HL-60 (cell line): Measurements from ENCODE around the gene TM7SF3.

Experiments used
- DNase-seq, 2 experiments: peaks; one replicate each; pipeline ENCODE4 v3.0.0-alpha.2; 2010 to 2020; ENCODE audit warnings: low read depth in 1 of 2, low spot score in 1 of 2
- H3K27ac ChIP-seq: fragments of 250-450 bp; sonication (Bioruptor Pico); replicated peaks from 2 replicates; pipeline ENCODE4 v1.5.1; 2020; ENCODE audit warnings: mild to moderate bottlenecking, moderate library complexity
- H3K27me3 ChIP-seq: fragments of 250-450 bp; sonication (Bioruptor Pico); 2 replicates; pipeline ENCODE4 v1.5.1; 2021; ENCODE audit warnings: mild to moderate bottlenecking, moderate library complexity; ENCODE audit not compliant: insufficient read depth, poor library complexity, severe bottlenecking
- H3K4me3 ChIP-seq: replicated peaks from 2 replicates; pipeline ENCODE4 v1.5.1; 2011; ENCODE audit warnings: mild to moderate bottlenecking, control low read depth, low read length; ENCODE audit not compliant: insufficient read depth
- CTCF ChIP-seq: IDR thresholded peaks from one replicate; pipeline ENCODE4 v1.5.1; 2011; ENCODE audit warnings: low read length, control low read depth, inconsistent platforms; ENCODE audit not compliant: insufficient read depth
- GABPA ChIP-seq: IDR thresholded peaks from 2 replicates; pipeline ENCODE4 v1.6.1; 2012; ENCODE audit warnings: low read depth
- POLR2AphosphoS5 ChIP-seq: IDR thresholded peaks from 2 replicates; pipeline ENCODE4 v1.6.1; 2012; ENCODE audit warnings: low read depth
- REST ChIP-seq: IDR thresholded peaks from 2 replicates; pipeline ENCODE4 v1.6.1; 2012; ENCODE audit warnings: low read depth; ENCODE audit not compliant: insufficient replicate concordance
- SPI1 ChIP-seq: IDR thresholded peaks from 2 replicates; pipeline ENCODE4 v1.6.1; 2012; ENCODE audit warnings: low read depth, mild to moderate bottlenecking, borderline replicate concordance

Gene TM7SF3

GRCh38 chr12:26995706-26996105 is 18.5 kb downstream of the TM7SF3 start:
- Histone ChIP-seq H3K27me3 (no peaks in the 10 kb centered on the region), H3K27ac (no peak overlapping the region), H3K4me3 (no peak overlapping the region)
- no peak for TF ChIP-seq GABPA
- no peak for TF ChIP-seq SPI1
- TF ChIP-seq REST: no peak
- no peak for TF ChIP-seq POLR2AphosphoS5
- TF ChIP-seq CTCF: no peak
- no peak for DNase-seq

GRCh38 chr12:26994109-26994508 is 20.1 kb downstream of the TM7SF3 start:
- Histone ChIP-seq H3K27ac (no peak overlapping the region), H3K27me3 (no peaks in the 10 kb centered on the region), H3K4me3 (no peak overlapping the region)
- no peak for DNase-seq
- TF ChIP-seq SPI1 (no peak), REST (no peak), POLR2AphosphoS5 (no peak), GABPA (no peak), CTCF (no peak)

GRCh38 chr12:26991826-26992225 is 22.4 kb downstream of the TM7SF3 start:
- Histone ChIP-seq H3K27ac (no peak overlapping the region), H3K27me3 (no peaks in the 10 kb centered on the region), H3K4me3 (no peak overlapping the region)
- TF ChIP-seq SPI1: no peak
- TF ChIP-seq POLR2AphosphoS5: no peak
- TF ChIP-seq GABPA: no peak
- no peak for TF ChIP-seq REST
- no peak for TF ChIP-seq CTCF
- DNase-seq: no peak
